Measurements from ENCODE around the gene HTRA1. TPM values are rescaled to one million over a fixed set of nuclear protein-coding genes. Genes with fewer than 3 reads are reported as not detected.

HTRA1 gene
- polyA plus RNA-seq, 1 of the 3 experiments (the other 2 are of a cell fraction): 291 TPM

DNA sequence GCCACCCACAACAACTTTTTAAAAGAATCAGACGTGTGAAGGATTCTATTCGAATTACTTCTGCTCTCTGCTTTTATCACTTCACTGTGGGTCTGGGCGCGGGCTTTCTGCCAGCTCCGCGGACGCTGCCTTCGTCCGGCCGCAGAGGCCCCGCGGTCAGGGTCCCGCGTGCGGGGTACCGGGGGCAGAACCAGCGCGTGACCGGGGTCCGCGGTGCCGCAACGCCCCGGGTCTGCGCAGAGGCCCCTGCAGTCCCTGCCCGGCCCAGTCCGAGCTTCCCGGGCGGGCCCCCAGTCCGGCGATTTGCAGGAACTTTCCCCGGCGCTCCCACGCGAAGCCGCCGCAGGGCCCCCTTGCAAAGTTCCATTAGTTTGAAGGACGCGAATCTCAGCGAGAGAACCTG is 461 bp upstream of the HTRA1 start:
- Histone ChIP-seq H3K79me2 (ENCODE audit: insufficient read depth) (peaks cover 40% of the 10 kb centered on the region), H3K9me3 (no peaks in the 10 kb centered on the region), H3K27ac (ENCODE audit: low read depth in 2 of 2, low read length in 1 of 2) (peak overlapping the region in 1 of 2 experiments; percentile 45; a peak in 1 of 4 replicates), H3K27me3 (ENCODE audit: insufficient read depth) (no peaks in the 10 kb centered on the region), H3K9ac (peak overlapping the region; percentile 73; the same call in 1 of the 2 replicates), H3F3A (replicated peaks; ENCODE audit: insufficient read depth) (peaks cover 3% of the 10 kb centered on the region), H3K9me2 (no peaks in the 10 kb centered on the region), H3K36me3 (replicated peaks in 1 of 2; ENCODE audit: control insufficient read depth in 1 of 2, insufficient read depth in 2 of 2, low read length in 1 of 2) (peaks cover 0 to 2% of the 10 kb centered on the region in 2 experiments), H3K4me1 (ENCODE audit: control insufficient read depth in 1 of 2, insufficient read depth in 2 of 2, low read depth in 1 of 2, low read length in 1 of 2) (peaks cover 5 to 19% of the 10 kb centered on the region in 2 experiments; a peak in 2 of 4 replicates), H3K4me3 (ENCODE audit: low read depth in 2 of 2, low read length in 1 of 2) (peak overlapping the region; percentile 65 to 74), H2AFZ (ENCODE audit: low read depth) (peak overlapping the region; percentile 73), H4K20me1 (ENCODE audit: insufficient read depth) (peaks cover 18% of the 10 kb centered on the region), H3K4me2 (peak overlapping the region; percentile 98)
- ChIA-PET POLR2A (no interaction called here), CTCF (interaction anchor here (1.4 kb wide), 2 partner anchors 118 to 162 kb away, joined by 3 to 4 read pairs; no protein-coding TSS in a partner anchor)
- TF ChIP-seq CHD2 (IDR thresholded peaks at IDR 0.05; ENCODE audit: low read length, partially characterized antibody) (no peak), RXRA (IDR thresholded peaks at IDR 0.05; ENCODE audit: borderline replicate concordance, low read depth) (no peak), RAD21 (IDR thresholded peaks at IDR 0.05; ENCODE audit: low read length) (no peak), MXI1 (IDR thresholded peaks at IDR 0.05; ENCODE audit: low read depth, low read length) (no peak), MEF2A (IDR thresholded peaks at IDR 0.05; ENCODE audit: borderline replicate concordance, low read depth) (no peak), NRF1 (IDR thresholded peaks at IDR 0.05; ENCODE audit: low read depth, low read length) (no peak), FOXJ3 (CRISPR knock-in tag; IDR thresholded peaks at IDR 0.05) (no peak), EZH2phosphoT487 (IDR thresholded peaks at IDR 0.05; ENCODE audit: borderline replicate concordance, low read depth) (no peak), SIN3A (IDR thresholded peaks at IDR 0.05; ENCODE audit: borderline replicate concordance, low read depth, low read length) (no peak), RCOR1 (IDR thresholded peaks at IDR 0.05; ENCODE audit: low read length) (no peak)
- TF ChIP-seq, protein P1, sequence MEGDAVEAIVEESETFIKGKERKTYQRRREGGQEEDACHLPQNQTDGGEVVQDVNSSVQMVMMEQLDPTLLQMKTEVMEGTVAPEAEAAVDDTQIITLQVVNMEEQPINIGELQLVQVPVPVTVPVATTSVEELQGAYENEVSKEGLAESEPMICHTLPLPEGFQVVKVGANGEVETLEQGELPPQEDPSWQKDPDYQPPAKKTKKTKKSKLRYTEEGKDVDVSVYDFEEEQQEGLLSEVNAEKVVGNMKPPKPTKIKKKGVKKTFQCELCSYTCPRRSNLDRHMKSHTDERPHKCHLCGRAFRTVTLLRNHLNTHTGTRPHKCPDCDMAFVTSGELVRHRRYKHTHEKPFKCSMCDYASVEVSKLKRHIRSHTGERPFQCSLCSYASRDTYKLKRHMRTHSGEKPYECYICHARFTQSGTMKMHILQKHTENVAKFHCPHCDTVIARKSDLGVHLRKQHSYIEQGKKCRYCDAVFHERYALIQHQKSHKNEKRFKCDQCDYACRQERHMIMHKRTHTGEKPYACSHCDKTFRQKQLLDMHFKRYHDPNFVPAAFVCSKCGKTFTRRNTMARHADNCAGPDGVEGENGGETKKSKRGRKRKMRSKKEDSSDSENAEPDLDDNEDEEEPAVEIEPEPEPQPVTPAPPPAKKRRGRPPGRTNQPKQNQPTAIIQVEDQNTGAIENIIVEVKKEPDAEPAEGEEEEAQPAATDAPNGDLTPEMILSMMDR (IDR thresholded peaks at IDR 0.05): no peak
- TF ChIP-seq, protein P2, sequence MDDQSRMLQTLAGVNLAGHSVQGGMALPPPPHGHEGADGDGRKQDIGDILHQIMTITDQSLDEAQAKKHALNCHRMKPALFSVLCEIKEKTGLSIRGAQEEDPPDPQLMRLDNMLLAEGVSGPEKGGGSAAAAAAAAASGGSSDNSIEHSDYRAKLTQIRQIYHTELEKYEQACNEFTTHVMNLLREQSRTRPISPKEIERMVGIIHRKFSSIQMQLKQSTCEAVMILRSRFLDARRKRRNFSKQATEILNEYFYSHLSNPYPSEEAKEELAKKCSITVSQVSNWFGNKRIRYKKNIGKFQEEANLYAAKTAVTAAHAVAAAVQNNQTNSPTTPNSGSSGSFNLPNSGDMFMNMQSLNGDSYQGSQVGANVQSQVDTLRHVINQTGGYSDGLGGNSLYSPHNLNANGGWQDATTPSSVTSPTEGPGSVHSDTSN (IDR thresholded peaks at IDR 0.05): no peak
- TF ChIP-seq, protein P3, sequence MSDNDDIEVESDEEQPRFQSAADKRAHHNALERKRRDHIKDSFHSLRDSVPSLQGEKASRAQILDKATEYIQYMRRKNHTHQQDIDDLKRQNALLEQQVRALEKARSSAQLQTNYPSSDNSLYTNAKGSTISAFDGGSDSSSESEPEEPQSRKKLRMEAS (IDR thresholded peaks at IDR 0.05; ENCODE audit: low read depth): no peak
- TF ChIP-seq, protein P4, sequence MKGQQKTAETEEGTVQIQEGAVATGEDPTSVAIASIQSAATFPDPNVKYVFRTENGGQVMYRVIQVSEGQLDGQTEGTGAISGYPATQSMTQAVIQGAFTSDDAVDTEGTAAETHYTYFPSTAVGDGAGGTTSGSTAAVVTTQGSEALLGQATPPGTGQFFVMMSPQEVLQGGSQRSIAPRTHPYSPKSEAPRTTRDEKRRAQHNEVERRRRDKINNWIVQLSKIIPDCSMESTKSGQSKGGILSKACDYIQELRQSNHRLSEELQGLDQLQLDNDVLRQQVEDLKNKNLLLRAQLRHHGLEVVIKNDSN (IDR thresholded peaks at IDR 0.05; ENCODE audit: borderline replicate concordance, low read depth): no peak
- TF ChIP-seq, protein P5, sequence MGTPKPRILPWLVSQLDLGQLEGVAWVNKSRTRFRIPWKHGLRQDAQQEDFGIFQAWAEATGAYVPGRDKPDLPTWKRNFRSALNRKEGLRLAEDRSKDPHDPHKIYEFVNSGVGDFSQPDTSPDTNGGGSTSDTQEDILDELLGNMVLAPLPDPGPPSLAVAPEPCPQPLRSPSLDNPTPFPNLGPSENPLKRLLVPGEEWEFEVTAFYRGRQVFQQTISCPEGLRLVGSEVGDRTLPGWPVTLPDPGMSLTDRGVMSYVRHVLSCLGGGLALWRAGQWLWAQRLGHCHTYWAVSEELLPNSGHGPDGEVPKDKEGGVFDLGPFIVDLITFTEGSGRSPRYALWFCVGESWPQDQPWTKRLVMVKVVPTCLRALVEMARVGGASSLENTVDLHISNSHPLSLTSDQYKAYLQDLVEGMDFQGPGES (IDR thresholded peaks at IDR 0.05; ENCODE audit: low read depth, low read length): no peak
- 39% methylated on average over 3 of the region's 40 CpGs for WGBS (ENCODE audit: low lambda C conversion rate)
- DNase-seq: peak; percentile 46

All from SK-N-SH (cell line).